NCI-H510A treated with DMSO at 0.1 percent for 48 hours (cell line): ENCODE results near the gene POU6F2.

Experiments used
- DNase-seq: peaks from one replicate; lab custom pipeline; 2025; lab: John Stamatoyannopoulos, UW

The POU6F2 gene

GRCh38 chr7:39509912-39510311, 532.2 kb downstream of the POU6F2 start:
- DNase-seq = no peak

DNA sequence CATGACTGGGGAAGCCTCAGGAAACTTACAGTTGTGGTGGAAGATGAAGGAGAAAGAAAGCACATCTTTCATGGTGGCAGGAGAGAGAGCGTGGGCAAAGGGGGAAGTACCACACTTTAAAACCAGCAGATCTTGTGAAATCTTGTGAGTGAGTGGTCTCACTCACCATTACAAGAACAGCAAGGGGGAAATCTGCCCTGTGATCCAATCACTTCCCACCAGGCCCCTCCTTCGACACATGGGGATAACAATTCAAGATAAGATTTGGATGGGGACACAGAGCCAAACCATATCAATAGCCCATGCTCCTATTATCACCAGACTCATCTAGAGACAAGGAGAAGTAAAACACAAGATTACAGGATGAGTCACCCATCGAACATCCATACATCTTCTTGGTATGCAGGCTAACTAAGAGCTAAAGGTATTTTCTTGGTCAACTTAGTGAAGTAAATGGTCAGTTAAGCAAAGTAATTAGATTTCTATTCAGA, 533.2 kb downstream of the POU6F2 start:
- DNase-seq = no peak

DNA sequence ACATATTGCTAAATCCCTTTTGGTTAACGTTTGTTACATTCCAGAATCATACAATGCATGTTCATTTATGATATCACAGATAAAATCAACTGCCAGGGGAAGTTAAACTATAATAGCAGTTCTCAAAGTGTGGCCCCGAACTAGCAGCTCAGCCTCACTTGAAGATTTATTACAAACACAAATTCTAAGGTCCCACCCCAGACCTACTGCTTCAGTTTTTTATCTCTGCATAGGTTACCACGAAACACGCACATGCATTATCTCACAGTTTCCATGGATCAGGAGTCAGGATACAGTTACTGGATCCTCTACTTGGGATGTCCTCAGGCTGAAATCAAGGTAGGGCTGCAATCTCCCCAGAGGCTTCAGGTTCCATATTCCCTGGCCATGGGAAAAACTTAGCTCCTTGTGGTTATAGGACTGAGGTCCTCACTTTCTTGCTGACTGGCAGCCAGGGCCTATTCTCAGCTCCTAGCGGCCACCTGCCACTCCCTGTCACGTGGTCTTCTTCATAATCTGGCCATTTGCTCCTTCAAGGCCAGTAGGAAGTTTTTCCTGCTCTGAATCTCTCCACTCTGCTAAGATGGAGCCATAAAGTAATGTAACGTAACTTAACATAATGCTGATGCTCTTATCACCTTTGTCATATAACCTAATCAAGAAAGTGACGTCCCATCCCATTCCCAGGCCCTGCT, 538.0 kb downstream of the POU6F2 start:
- DNase-seq = no peak

GRCh38 chr7:39516498-39516897, 538.8 kb downstream of the POU6F2 start:
- no peak for DNase-seq

DNA sequence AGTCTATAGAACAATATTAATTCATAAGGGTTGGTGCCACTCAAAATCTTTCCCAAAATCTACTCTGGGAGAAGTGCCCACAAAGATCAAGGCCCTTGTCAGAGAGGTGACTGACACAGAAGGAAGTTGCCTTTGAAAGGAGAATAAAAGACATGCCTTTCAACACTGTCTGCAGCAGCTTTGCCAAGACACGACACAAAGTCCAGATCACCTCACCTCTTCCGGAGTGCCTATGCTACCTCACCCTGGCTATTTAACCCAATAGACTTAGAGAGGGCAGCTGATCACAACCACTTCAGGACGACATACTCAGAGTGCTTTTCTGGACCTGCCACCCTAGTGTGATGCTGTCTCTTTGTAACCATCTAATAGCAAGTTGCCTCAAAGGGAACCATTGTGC, 539.5 kb downstream of the POU6F2 start:
- DNase-seq = no peak
